NCI-H345 (cell line): ENCODE data around the gene ZC3H4.
A peak's percentile ranks its signal among the peaks of the same experiment; 100 is the strongest.

Source experiments
- DNase-seq: peaks from one replicate; lab custom pipeline; 2025; lab: John Stamatoyannopoulos, UW

The ZC3H4 gene

DNA sequence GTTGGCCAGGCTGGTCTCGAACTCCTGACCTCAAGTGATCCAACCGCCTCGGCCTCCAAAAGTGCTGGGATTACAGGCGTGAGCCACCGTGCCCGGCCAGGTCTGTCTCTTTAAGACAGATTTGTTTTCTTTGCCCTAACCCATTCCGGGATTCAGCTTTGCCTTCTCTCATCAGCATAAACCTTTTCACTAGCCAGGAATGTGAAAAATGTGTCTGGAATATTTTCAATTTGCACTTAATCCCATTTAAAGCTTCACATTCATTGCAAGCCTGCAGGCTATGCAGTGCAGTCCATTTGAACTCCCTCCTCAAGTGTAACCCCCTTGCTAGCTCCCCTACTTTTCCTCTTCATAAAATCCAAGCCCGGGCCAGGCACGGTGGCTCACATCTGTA lies 64.3 kb downstream of the ZC3H4 start:
- no peak for DNase-seq

DNA sequence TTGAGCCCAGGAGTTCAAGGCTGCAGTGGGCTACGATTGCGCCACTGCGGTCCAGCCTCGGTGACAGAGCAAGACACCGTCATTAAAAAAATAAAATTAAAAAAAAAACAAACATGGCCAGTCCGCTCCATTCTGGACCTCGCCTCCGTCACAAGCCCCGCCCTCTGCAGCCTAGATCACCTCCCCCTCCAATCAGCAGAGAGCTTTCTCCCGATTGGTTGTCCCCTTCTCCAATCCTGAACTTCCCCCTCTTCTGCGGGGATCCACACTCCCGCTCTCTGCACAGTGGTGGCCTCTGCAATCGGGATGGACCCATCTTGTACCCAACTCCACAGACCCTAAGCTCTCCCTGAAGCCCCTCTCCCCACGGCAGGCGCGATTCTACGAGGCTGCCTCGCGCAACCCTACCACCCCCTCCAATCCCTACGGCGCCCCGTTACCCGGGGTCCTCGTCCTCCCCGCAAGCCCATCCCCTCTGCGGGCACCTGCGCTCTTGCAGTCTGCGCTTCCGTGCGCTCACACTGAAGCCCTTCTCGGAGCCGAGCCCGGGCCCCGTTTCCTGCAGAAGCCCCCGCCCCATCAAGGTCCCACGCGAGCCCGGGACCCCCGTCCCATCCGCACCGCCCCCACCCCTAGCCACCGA lies 65.7 kb downstream of the ZC3H4 start:
- DNase-seq = peak; percentile 77

DNA sequence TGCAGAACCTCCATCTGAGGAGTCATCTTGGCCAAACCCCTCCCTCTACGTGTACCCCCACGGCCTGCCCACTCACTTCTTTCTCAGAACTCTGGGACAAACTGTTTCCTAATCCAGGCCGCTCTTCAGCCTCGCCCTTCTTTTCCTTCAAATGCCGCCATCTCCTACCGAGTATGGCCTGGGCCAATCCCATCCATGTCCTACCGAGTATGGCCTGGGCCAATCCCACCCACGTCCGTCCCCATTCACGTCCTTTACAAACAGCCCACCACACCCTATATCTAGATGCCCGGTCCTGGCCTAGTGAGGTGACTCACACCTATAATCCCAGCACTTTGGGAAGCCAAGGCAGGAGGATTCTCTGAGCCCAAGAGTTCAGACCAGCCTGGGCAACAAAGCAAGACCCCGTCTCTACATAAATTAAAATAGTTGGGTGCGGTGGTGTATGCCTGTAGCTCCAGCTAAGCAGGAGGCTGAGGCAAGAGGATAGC lies 66.3 kb downstream of the ZC3H4 start:
- DNase-seq = no peak

DNA sequence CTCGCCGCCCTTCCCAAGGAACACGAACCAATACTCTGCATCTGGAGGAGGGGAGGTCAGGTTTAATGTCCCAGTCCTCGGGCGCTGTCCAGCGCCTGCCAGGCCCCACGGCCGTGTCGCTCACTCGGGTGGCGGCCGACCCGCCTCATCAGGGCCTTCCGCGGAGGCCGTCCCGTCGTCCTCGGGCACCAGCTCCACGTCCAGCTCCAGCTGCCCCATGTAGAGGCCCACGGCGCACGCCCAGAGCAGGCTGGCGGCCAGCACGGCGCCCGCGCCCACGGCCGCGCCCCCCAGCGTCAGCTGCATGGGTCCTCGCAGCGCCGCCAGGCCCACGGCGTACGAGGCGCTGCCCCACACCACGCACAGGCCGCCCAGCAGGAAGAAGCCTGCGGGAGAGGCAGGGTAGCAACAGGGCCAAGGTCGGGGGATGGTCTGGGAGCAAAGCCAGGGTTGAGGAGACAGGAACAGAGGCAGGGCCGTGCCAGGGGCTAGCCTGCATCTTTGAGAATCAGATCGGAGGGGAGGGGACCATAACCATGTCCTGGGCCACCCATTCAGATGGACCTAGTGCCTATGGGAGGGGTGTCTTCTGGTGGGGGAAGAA lies 67.6 kb downstream of the ZC3H4 start:
- DNase-seq = no peak

DNA sequence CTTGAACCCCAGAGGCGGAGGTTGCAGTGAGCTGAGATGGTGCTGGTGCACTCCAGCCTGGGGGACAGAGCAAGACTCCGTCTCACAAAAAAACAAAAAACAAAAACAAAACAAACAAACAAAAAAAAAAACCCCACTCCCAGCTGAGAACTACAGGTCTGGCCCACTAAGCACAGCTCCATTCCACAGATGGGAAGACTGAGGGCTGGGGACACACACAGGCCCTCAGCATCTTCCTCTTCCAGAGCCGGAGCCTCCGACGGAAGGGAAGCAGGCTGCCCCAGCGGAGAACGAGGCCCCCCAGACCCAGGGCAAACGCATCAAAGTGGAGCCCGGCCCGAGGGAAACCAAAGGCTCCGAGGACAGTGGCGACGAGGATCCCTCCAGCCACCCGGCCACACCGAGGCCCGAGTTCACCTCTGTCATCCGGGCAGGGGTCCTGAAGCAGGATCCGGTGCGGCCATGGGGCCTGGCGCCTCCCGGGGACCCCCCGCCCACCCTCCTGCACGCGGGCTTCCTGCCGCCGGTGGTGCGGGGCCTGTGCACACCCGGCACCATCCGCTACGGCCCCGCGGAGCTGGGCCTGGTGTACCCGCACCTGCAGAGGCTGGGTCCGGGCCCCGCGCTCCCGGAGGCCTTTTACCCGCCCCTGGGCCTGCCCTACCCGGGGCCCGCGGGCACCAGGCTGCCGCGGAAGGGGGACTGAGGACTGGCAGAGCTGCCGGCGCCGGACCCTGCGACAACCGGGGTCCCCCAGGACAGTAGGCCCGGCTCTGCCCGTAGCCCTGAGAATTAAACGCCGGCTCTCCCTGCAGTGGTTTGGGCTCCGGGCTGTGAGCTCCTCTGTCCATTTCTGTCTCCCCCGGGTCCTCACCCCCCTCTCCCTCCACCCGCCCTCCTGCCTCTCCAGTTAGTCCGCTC lies 68.4 kb downstream of the ZC3H4 start:
- no peak for DNase-seq

DNA sequence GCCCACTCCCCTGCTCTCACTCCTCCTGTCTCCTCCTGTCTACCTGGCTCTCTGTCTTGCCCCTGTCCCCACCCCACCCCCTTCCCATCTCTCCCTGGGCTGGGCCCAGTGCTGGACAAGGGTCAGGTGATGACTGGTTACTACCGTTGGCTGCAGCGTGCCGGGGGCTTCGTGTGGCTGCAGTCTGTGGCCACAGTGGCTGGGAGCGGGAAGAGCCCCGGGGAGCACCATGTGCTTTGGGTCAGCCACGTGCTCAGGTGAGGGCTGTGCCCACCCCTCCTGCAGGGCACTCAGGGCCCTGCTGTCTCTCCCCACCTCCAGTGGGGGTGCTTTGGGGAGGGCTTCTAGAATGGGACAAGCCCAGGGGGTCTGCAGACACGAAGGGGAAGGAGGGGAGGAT lies 72.7 kb downstream of the ZC3H4 start:
- DNase-seq = no peak

DNA sequence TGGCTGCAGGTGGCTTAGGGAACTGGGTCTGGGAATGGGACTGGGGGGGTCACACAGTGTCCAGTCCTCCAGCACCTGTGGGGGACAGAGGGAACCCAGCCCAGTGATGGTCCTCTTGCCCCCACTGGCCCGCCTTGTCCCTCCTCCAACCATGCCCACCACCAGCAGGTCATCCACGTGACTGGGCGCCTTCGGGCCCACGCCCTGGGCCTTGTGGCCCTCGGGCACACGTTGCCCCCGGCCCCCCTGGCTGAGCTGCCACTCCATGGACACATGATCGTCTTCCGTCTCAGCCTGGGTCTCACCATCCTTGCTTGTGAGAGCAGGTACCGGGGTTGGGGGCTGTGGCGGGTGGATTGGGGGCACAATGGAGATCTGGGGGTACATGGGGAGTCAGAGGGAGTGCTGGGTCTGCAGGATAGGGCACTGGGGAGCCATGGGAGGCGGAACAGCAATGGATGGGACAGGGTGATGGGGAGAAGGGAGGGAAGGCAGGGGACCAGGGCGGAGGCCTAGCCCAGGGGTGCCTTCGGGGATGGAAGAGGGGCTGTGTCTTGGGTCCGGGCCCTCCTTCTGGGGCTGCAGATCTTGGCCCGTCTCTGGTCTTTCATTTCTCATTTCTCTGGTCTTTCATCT lies 74.2 kb downstream of the ZC3H4 start:
- no peak for DNase-seq

DNA sequence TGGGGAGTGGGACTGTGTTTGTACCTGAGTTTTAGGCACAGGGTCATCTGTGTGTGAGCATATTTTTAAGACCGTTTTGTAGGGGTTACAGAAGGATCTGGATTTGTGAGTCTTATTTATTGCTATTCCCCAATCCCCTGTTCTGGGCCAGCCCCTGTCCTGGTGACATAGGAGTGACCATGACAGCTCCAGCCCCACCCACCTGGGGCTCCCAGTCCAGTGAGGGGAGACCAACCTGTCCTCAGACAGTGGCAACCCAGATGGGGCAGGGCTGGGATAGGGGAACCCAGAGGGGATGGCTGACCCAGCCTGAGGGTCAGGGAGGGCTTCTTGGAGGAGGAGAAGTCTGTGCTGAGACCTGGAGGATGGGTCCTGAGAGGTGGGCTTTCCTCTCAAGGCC lies 75.8 kb downstream of the ZC3H4 start:
- DNase-seq = no peak

DNA sequence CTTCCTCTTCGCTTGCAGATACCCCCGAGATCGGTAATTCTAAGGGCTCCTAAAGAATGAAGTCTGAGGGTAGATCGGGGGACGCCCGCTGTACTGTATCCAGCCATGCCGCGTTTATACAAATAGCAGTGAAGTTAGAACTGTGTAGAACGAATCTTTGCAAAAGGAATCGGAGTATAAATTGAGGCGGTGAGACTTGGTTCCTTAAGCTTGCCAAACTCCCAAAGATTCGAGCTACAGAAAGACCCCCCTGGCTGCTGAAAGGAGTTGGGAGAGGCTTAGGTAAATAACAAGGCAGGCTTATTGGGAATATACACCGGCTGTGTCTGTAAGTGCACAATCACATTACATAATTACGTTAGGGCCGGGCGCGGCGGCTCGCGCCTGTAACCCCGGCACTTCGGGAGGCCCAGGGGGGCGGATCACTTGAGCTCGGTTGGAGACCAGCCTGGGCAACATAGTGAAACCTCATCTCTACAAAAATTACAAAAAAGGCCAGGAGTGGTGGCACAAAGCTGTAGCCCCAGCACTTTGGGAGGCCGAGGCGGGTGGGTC lies 77.4 kb downstream of the ZC3H4 start:
- peak; percentile 34 for DNase-seq

DNA sequence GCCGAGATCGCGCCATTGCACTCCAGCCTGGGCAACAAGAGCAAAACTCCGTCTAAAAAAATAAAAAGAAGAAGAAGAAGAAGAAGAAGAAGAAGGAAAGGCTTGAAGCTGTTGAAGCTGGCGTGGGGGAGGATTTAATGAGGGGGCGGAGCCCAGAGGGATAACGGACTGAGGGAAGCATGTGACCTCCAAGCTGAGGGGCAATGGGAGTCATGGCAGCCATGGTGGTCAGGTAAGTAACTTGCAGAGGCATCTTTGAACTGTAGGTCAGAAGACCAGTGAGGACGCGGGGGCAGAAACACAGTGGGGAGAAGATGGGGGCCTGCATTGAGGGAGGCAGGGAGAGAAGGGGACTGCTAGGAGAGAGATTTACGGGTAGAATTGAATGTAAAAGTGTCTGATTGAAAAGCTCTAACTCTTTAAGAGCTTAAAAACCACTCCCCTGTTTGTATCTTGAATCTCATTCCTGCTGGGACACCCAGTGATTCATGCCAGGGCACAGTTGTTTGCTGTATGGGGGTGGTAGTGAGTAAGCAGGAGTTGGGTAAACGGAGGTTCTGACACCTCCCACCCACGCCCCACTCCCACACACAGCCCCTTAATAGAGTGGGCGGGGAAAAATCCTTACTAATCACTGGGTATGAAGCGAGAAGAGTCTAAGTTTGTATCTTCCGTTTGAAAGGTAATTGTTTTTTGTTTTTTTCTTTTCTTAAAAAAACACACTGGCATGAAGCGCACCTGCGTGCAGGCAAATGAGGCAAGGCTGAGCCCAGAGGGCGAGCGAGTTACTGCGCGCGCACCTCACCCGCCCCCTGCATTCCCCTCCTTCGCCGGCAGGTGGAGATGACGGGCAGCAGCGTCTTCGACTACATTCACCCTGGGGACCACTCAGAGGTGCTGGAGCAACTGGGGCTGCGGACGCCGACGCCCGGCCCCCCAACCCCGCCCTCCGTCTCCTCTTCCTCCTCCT lies 78.2 kb downstream of the ZC3H4 start:
- peak; percentile 78 for DNase-seq

DNA sequence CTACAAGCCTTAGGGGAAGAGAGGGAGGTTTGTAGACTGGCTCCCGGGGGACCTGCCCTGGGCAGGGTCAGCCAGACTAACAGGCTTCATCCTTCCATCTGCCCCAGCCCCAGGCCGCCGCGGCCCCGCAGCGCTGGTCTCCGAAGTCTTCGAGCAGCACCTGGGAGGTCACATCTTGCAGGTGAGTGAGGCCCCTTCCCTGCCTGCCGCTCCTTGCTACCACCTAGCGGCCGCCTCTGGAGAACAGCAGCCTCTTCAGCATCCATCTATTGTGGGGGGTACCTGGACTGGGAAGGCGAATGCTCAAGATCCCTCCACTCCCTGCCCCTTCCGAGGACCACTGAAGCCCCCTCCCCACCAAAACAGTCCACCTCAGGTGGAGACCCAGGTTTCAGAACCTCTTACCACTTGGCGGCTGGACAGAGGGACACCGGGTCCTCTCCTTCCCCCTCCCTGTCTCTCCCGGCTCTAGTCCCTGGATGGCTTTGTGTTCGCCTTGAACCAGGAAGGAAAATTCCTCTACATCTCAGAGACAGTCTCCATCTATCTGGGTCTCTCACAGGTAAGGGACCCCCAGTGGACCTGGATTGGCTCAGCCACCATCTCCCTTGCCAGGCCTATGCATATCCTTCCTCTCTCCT lies 81.3 kb downstream of the ZC3H4 start:
- DNase-seq = peak; percentile 14

DNA sequence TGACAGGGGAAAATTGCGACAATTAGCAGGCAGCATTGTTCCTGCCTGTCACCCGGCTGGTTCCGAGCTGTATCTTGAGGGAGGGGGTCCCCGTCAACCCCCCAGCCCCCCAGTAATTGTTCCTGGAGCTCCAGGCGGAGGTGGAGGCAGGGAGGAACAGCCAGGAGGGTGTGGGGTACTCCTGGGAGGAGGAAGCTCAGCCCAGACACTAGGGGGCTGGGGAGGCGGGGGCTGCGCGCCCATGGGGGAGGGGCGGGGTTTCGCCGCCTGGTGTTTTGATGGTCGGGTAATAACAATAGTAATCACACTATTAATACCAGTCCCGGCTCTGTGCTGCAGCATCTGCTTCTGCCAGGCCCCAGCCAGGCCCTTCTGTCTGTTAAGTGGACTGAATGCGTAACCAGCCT lies 85.4 kb downstream of the ZC3H4 start:
- DNase-seq = no peak

DNA sequence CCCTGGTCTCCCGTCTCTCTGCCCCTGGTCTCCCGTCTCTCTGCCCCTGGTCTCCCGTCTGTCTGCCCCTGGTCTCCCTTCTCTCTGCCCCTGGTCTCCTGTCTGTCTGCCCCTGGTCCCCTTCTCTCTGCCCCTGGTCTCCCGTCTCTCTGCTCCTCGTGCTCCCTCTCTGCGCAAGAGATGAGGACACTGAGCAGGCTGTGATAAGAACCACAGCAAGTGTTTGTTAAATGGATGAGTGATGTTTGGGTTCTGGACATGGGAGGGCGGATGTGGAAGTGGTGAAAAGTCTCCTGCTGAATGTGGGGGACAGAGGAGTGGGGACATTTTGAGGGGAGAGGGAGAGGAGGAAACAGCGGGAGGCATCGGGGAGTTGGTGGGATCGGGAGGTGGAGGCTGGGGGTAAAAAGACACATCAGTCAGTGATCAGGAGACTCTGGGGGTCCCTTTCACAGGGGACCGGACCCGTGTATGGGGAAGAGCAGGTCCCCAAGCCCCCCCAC lies 85.9 kb downstream of the ZC3H4 start:
- DNase-seq = no peak

DNA sequence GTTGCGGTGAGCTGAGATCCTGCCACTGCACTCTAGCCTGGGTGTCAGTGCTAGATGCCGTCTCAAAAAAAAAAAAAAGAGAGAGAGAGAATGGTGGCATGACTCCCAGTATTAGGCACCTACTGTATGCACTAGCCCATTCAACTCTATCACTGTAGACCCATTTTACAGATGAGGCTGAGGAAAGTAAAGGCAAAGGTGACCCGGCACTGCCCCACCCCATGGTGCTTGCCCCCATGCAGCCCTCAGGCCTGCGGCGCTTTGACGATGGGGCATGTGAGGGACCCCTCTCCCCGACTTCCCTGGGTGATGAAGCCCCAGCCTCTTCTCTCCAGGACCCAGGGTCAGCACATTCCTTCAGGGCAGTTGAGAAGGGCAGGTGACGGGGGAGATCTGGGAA lies 86.7 kb downstream of the ZC3H4 start:
- no peak for DNase-seq

DNA sequence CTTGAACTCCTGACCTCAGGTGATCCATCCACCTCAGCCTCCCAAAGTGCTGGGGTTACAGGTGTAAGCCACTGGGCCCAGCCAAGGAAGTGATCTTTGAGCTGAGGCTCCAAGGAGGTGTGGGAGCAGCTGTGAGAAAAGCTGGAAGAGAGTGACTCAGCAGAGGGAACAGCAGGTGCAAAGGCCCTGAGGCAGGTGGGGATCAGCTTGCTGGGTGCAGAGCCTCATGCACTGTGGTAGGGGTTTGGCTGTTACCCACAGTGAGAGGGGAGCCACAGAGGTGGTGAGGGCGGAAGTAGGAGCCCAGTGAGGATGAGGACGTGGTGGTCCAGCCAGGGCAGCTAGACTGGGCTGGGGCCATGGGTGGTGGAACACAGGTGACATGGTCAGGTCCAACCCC lies 87.4 kb downstream of the ZC3H4 start:
- DNase-seq = no peak

DNA sequence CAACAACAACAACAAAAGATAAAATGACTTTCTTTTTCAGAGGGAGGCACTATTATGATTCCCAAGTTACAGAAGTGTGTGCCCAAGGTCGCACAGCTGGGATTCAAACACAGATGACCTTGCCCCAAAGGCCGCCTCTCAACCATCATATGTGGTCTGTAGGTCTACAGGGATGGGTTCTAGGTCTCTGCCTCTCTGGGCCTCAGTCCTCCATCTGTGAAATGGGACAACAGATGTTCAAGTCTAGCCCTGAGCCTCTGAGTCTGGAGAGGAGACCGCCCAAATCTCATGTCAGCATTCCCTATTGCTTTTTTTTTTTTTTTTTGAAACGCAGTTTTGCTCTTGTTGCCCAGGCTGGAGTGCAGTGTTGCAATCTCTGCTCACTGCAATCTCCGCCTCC lies 89.1 kb downstream of the ZC3H4 start:
- DNase-seq = no peak

DNA sequence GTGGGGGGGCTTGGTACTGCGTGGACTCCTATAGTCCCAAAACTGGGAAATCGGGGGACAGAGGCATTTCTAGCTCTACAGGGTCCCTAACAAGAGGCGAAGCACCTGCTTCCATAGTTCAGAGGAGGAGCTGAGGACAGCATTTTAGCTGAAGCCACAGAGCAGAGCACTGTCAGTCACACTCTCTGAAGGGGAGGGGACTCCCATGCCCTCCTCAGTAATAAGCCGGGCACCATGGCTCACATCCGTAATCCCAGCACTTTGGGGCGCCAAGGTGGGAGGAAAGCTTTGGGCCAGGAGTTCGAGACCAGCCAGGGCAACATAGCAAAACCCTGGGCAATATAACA lies 90.2 kb downstream of the ZC3H4 start:
- DNase-seq = no peak

DNA sequence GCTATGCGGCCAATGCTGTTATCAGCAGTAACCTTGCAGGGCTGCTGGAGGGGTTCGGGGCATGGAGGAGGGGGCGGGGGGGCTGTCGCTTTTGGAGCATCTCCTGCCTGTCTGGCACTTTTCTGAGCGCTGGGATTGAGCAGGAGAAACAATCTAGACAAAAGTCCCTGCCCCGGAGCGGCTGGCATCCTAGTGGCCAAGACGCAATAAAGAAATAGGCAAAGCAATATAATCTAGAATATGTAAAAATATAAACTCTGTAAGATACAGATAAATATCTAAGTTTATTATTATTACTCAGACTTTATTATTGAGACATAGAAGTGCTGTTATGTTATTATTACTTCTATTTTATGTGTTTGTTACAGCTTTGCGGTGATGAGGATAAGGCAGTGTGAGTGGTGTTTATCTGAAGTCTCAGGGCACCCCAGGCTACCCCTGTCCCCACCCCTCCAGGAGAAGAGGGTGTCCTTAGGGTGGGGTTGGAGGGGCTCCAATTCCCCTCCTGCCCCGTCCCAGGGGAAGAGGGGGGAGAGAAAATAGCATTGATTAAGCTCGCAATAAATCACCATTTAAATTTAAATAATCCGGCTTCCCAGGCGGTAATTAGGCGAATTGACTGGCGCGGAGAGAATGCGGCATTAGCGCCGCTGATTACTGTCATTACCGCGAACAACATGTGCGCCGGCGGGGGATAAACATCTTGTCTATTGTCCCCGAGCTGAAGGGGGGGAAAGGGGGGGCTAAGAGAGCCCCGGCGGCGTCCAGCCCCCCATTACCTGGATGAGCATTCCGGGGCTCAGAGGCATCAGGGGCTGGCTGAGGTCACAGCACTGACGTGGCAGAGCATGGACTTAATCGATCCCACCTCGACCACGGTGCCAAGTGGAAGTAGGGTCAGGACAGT lies 90.8 kb downstream of the ZC3H4 start:
- no peak for DNase-seq

DNA sequence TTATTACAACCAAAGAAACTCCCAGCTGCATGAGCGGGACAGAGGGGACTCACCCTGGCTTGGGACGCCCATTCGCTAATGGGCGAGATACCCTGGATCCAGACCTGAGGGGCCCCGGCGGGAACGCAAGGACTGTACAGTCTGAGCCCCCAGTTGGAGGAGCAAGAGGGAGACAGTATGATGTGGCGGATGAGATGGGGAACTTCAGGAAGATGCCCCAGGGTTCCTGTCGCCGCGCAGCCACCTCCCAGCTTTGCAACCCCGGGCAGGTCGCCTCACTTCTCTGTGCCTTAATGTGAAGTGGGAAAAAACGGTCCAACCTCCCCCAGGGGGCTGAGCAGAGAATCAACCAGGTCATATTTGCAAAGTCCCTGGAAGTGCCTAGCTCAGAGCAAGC lies 91.4 kb downstream of the ZC3H4 start:
- DNase-seq = no peak
